GM04503 (cell line): ENCODE data around the gene EFCAB6.
A peak's percentile ranks its signal among the peaks of the same experiment; 100 is the strongest.

Source experiments
- DNase-seq: peaks from one replicate; pipeline ENCODE4 v3.0.0-alpha.2; 2012; ENCODE audit warnings: low read depth

The EFCAB6 gene

GRCh38 chr22:43812149-43812842 is at the start of gene EFCAB6:
Gene EFCAB6, minus strand, starts transcription at chr22:43812305. Its CDS starts 29,987 bp downstream, at chr22:43782318.
- peak; percentile 53 for DNase-seq

DNA sequence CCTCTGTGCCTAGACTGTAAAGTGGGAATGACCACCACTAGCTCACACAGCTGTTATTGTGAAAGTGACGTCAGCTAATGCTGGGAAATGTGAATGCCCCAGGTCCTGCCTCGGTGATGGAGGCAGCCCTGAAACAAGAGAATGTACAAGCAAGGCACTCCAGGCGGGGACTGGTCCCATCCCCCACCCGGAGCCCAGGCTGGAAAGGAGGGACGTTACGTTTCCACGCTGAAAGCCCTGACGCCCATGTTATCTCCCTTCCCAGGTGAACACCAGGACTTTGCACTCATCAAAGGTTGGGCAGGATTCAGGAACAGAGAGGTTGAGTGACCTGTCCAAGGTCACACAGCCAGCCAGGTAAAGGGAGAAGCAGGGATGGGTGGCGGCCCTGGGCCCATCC is 49.4 kb upstream of the EFCAB6 start:
- DNase-seq = no peak

GRCh38 chr22:43860831-43861230 is 48.7 kb upstream of the EFCAB6 start:
- no peak for DNase-seq

- no peak for DNase-seq
Measured at GRCh38 chr22:43860126-43860525, 48.0 kb upstream of the EFCAB6 start.

DNA sequence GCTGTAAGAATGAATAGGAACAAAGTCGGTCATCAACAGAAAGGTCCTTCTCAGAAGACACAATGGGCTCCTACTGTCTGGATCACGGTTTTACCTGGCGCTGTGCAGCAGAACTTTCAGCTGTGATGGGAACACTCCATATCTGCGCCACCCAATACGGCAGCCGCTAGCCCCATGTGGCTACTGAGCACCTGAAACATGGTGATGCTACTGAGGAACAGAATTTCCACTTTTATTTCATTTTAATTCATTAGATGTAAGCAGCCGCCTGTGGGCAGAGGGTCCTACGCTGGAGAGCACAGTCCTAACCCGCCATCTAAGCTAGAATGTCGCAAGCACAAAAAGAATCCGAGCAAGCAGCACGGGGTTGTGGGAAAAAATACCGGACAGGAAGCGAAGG is 47.5 kb upstream of the EFCAB6 start:
- DNase-seq = no peak

- no peak for DNase-seq
Measured at GRCh38 chr22:43859176-43859575, 47.1 kb upstream of the EFCAB6 start.

- no peak for DNase-seq
Measured at GRCh38 chr22:43858156-43858895, 46.2 kb upstream of the EFCAB6 start.

DNA sequence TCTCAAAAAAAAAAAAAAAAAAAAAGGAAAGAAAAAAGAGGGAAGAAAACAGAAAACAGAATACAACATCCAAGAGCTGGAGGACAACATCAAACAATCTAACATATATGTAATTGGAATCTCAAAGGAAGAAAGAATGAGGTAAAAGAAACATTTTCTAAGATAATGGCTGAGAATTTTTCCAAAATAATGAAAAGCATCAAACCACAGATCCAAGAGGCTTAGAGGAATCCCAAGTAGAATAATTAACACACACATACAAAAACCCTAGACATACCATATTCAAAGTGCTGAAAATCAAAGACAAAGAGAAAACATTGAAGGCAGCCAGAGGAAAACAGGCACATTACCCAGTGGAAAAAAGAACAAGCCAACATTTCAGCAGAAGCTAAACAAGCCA is 45.3 kb upstream of the EFCAB6 start:
- no peak for DNase-seq

- DNase-seq = no peak
Measured at GRCh38 chr22:43855431-43855830, 43.3 kb upstream of the EFCAB6 start.

- DNase-seq = no peak
Measured at GRCh38 chr22:43854786-43855271, 42.7 kb upstream of the EFCAB6 start.

- DNase-seq = no peak
Measured at GRCh38 chr22:43854121-43854785, 42.1 kb upstream of the EFCAB6 start.

DNA sequence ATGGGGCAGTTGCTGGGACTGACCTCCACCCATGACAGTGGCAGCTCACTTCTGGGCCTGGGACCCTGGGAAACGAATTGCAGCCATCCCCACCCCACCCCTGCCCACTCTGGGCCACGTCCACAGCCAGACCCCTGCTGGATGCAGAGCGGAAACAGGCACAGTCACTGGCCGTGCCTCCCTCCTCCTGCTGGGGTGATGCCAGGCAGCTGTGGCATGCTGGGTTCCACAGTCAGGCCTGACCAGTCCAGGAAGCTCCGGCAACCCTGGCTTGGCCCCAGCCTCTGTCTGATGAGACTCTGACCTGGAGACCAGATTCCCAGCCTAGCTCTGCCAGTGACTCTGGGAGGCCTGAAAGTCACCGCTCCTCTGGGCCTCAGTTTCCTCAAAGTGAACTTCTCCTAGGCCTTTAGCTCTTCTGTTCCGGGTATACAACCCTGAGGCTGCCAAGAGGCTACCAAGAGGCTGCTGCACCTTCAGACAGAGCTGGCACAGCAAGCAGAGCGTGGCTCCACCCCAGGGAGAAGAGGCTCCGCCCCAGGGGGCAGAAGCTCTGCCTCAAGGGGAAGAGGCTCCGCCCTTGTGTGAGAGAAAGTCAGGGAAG is 41.3 kb upstream of the EFCAB6 start:
- no peak for DNase-seq

- DNase-seq = no peak
Measured at GRCh38 chr22:43852573-43853327, 40.6 kb upstream of the EFCAB6 start.

GRCh38 chr22:43851979-43852307 is 39.8 kb upstream of the EFCAB6 start:
- DNase-seq = no peak

DNA sequence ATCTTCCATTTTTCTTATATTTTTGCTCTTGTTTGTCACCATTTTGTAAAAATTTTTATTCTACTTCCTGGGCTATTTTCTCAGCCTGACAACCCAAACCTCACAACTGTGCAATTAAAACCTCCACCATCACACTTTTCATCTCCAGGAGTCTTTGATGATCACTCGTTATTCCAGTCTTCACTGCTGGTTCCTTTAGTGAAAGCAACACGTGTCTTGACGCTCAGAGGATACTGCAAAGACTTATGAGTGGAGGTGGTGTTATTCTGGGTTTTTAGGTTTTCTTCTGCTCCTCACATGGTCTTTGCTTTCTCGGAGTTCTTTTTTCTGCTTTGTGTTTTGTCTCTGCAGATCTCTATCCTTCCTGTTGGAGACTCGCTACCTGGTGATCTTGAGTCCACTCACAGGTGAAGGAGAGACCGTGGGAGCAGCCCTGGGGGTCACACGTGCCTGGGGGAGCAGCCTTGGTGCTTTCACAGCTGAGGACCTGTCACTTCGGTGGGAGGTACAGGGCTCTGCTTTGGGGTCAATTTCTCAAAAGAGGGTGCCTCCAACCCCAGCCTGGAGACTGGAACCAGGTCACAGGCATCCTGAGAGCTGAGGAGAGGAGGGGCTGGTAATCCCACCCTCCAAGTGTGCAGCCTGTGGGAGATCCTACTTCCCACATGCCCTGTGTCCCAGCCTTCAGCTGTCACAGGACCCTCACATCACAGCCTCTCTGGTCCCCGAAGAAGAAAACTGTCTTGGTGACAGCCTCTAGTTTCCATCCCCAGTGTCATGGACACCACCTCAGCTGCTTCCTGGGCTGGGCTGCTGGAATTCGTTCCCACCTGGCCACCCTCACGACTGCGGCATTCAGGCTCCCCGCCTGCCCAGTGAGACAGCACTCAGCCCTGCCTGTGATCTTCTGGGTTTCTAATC is 39.2 kb upstream of the EFCAB6 start:
- DNase-seq = no peak

DNA sequence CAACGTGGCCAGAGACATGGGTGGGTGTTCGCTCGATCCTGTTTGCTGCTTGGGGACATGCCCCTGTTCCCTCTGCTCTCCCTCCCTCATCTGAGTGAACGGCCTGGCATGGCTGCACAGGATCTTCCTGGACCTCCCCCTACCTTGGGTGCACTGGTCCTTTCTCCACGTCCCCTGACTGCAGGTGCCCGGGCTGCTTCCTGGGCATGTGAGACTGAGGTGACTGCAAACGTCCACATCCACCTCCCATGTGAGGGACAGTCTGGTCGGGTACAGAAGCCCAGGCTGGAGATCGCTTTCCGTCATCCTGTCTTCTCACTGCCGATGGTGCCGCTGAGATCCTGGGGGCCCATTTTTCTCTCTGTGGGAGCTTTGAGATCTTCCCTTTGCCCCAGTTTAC is 38.4 kb upstream of the EFCAB6 start:
- DNase-seq = no peak

GRCh38 chr22:43849731-43850130 is 37.6 kb upstream of the EFCAB6 start:
- no peak for DNase-seq

GRCh38 chr22:43848366-43849171 is 36.5 kb upstream of the EFCAB6 start:
- DNase-seq = no peak

GRCh38 chr22:43847376-43848289 is 35.5 kb upstream of the EFCAB6 start:
- no peak for DNase-seq
